ENCODE measurements around the gene RASSF4.

- TF ChIP-seq GABPA (IDR thresholded peaks at IDR 0.05 in 1 of 2, conservative IDR thresholded peaks at IDR 0.05 in 1 of 2) (no peak), REST (IDR thresholded peaks at IDR 0.05) (no peak), CTCF (IDR thresholded peaks at IDR 0.05; ENCODE audit: low read depth, low read length, missing input control) (no peak)
Measured at GRCh38 chr10:44984671-44985101, 25.1 kb downstream of the RASSF4 start.
